ENCODE data around the gene GJA1.

Gene GJA1

GRCh38 chr6:121482751-121483150, 47.3 kb downstream of the GJA1 start:
- DNase-seq (ENCODE audit: low spot score), result no peak

- DNase-seq (ENCODE audit: low spot score), result no peak
These were observed 49.9 kb downstream of the GJA1 start for GRCh38 chr6:121485359-121485811.

- DNase-seq (ENCODE audit: low spot score), result no peak
These were observed 56.1 kb downstream of the GJA1 start for GRCh38 chr6:121491576-121491975.

- DNase-seq (ENCODE audit: low spot score), result no peak
These were observed 57.1 kb downstream of the GJA1 start for GRCh38 chr6:121492536-121492935.

- DNase-seq (ENCODE audit: low spot score), result no peak
These were observed 62.5 kb downstream of the GJA1 start for GRCh38 chr6:121497970-121498375.

- no peak for DNase-seq (ENCODE audit: low spot score)
These were observed 63.2 kb downstream of the GJA1 start for GRCh38 chr6:121498481-121499276.

Measured in ecto neural progenitor cell (in vitro differentiated cells).